ENCODE data around the gene CA6.

GRCh38 chr1:8965121-8965820 is 19.6 kb downstream of the CA6 start:
- TF ChIP-seq CTCF (IDR thresholded peaks at IDR 0.05 in 8 of 11, conservative IDR thresholded peaks at IDR 0.05 in 3 of 11) (no peak), POLR2A (IDR thresholded peaks at IDR 0.05) (no peak)
